Measurements from ENCODE around the gene PRRX2.
"Not testable (repeated sequence)": the region's sequence is repeated elsewhere in the genome, so short reads cannot be mapped to it uniquely, and the experiment has no call there.

Gene PRRX2

GRCh38 chr9:129737479-129738274 is 72.2 kb downstream of the PRRX2 start:
- peak; percentile 94 for DNase-seq (ENCODE audit: low spot score)

- no peak for DNase-seq (ENCODE audit: low spot score)
These were observed 74.0 kb downstream of the PRRX2 start for GRCh38 chr9:129739432-129739831.

DNA sequence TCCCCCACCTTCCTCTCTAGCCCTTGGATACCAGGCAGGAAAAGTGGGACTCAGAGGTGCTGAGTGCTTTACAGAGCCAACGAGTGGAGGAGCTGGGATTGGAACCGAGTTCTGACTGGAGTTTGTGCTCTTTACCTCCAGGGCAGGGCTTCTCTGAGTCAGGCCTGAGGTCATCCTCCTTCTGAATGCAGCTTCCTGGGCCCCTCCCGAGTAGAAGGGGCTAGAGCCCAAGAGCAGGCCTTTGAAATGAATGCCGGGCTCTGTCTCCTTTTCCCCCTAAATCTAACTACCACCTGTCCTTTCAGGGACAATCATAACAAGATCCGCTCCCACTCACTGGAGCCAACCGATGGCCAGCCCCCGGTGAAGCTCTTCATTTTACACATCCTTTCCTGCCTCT is 74.7 kb downstream of the PRRX2 start:
- no peak for DNase-seq (ENCODE audit: low spot score)

- no peak for DNase-seq (ENCODE audit: low spot score)
These were observed 75.4 kb downstream of the PRRX2 start for GRCh38 chr9:129740666-129741464.

- no peak for DNase-seq (ENCODE audit: low spot score)
These were observed 79.8 kb downstream of the PRRX2 start for GRCh38 chr9:129745200-129745599.

DNA sequence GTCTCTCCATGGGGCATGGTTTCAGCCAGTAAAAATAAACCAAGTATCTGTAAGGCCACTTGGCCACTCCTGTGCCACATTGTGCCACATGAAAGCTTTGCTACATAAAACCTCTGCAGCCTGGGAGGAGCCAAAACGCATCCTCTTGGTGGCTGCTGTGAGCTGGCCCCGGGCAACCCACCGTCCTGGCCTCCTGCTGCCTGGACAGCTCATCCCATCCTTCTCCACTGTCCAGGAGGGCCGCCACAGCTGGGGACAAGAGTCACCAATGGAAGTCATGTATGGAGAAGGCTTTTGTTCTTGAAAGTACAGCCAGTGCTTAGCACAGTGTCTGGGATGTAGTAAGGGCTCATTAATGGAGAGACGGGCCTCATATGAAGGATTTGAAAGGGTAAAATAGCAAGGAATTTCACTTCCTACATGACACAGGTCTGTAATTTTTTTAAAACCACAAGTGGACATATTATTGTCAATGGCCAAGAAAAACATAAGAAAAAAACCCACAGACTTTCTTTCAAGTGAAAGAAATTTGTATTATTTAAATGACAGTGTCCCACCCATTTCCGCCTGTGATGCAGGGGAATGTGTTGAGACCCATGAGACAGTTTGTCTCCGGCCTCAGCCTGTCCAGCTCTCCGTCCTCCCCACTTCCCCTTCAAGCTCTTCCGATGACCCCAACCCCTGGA is 80.8 kb downstream of the PRRX2 start:
- no peak for DNase-seq (ENCODE audit: low spot score)

- DNase-seq (ENCODE audit: low spot score) = no peak
These were observed 82.8 kb downstream of the PRRX2 start for GRCh38 chr9:129748249-129748648.

GRCh38 chr9:129749052-129749451 is 83.6 kb downstream of the PRRX2 start:
- DNase-seq (ENCODE audit: low spot score) = not testable (repeated sequence)

DNA sequence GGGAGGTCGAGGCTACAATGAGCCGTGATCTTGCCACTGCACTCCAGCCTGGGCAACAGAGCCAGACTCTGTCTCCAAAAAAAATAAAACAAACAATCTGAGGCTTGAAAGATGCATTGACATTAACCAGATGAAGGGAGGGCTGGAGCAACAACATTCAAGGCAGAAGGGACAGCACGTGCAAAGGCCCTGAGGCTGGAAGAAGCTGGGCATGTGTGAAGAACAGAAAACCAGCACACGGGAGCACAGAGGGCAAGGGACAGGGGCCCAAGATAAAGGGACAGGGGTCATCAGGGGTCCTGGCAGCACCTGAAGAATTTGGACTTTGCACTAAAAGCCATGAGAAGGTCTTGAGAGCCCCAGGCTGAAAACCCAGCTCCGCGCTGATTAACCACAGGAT is 84.1 kb downstream of the PRRX2 start:
- no peak for DNase-seq (ENCODE audit: low spot score)

- no peak for DNase-seq (ENCODE audit: low spot score)
These were observed 84.7 kb downstream of the PRRX2 start for GRCh38 chr9:129750013-129750638.

DNA sequence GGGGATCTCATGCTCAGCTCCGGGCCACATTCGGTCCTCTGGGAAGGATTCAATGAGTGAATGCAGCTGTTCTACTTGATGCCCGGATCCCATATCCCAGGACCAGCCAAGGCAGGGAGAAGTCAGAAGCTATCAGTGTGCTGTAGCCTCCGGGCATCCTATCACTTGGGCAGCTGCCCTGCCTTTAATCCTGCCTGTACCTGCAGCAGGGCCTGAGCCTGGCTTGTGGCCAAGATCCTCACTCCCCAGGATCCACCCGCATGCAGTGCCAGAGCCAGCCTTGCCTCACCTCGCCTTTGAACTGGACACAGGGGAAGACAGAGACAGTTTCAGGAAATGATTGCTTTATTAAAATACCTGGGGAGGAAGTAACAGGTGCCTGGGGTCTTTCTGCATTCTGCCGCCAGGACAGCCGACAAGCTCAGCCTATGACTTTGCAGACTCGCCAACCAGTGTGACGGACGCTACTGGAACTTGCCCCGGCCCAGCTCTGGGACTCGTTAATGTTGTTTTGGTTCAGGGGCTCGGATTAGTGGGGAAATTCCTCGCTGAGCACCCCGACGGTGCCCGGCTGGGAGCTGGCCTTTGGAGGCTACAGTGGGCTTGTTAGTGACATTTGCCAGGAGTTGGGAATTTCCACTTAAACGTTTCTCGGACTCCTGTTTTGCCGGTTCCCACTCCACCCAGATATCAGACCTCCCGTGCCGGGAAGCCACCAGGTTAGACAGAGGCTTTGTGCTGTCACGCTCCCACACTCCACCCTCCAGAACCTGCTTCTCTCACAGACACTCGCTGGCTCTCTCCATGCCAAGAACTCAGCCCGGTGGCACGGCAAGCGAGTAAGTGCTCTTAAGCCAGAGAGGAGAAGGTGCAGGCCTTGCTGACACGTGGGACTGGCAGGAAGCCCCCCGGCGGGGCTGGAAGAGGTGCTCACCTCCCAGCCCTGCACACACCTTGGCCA is 86.7 kb downstream of the PRRX2 start:
- DNase-seq (ENCODE audit: low spot score) = peak; percentile 14

- DNase-seq (ENCODE audit: low spot score) = peak; percentile 88
These were observed 87.7 kb downstream of the PRRX2 start, which contains the start of gene PTGES for GRCh38 chr9:129752900-129753729. Gene PTGES (minus strand): TSS chr9:129753042. CDS start chr9:129753012, 30 bp downstream.

- DNase-seq (ENCODE audit: low spot score) = no peak
These were observed 89.7 kb downstream of the PRRX2 start for GRCh38 chr9:129755151-129755550.

- DNase-seq (ENCODE audit: low spot score) = no peak
These were observed 90.7 kb downstream of the PRRX2 start for GRCh38 chr9:129756191-129756590.

DNA sequence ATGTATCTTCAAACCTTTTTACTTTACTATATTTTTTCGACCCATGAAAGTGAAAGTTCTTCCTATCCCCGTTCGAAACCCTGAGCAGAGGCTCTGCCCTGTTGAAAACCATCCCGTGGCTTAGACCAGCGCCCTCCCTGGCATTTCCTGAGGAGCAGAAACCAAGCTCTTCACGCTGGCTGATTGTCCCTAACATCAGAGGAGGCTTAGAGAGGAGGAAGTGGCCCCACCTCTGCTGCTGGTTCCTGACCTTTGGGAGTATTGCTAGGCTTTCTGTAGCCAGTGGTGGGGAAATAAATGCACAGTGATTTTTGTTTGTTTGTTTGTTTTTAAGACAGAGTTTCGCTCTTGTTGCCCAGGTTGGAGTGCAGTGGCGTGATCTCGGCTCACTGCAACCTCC is 91.6 kb downstream of the PRRX2 start:
- DNase-seq (ENCODE audit: low spot score) = no peak

- no peak for DNase-seq (ENCODE audit: low spot score)
These were observed 93.9 kb downstream of the PRRX2 start for GRCh38 chr9:129759319-129759718.

DNA sequence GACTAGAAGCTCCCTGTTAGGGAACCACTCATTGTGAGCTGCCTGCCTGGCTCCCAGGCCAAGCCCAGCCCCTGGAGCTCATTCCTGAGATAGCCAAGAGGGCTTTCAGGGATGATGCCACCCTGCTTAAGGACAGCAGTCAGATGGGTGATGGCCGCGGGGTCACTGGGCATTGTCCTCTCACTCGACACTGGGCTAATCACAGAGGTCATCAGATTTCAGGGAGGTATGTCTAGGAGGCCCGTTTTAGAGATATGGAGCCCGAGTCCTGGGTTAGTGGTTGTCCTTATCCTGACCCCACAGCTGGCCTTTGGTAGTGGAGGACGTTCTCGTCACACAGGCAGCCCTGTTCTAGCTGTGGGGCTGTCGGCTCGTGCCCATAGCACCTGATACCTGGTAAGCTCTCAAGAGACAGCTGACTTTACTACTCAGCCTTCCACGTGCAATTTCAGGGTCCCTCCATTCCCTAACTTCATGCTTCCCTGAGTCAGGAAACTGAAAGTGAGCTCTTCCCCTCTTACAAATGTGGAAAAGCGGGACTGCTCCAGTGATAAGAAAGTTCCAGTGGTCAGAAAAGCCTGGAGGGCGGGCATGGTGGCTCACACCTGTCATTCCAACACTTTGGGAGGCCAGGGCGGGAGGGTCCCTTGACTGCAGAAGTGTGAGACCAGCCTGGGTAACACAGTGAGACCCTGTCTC is 94.5 kb downstream of the PRRX2 start:
- no peak for DNase-seq (ENCODE audit: low spot score)

GRCh38 chr9:129760784-129761183 is 95.3 kb downstream of the PRRX2 start:
- not testable (repeated sequence) for DNase-seq (ENCODE audit: low spot score)

- DNase-seq (ENCODE audit: low spot score) = no peak
These were observed 96.0 kb downstream of the PRRX2 start for GRCh38 chr9:129761293-129761900.
